NB4 (cell line): ENCODE results near the gene MTRR.
A peak's percentile ranks its signal among the peaks of the same experiment; 100 is the strongest.

ENCODE experiments used
- DNase-seq: peaks from one replicate; pipeline ENCODE4 v3.0.0; 2010; ENCODE audit warnings: low read depth
- H3K4me3 ChIP-seq: one replicate; pipeline ENCODE4 v1.5.1; 2011; ENCODE audit warnings: mild to moderate bottlenecking, low read depth, low read length, moderate library complexity
- MYC ChIP-seq: IDR thresholded peaks from 2 replicates; pipeline ENCODE4 v1.6.1; 2011; ENCODE audit warnings: low read depth, low read length
- POLR2A ChIP-seq: IDR thresholded peaks from 2 replicates; pipeline ENCODE4 v1.6.1; 2011; ENCODE audit warnings: mild to moderate bottlenecking; ENCODE audit not compliant: insufficient read length; ENCODE audit errors: extremely low read depth
- TF ChIP-seq, protein P1 (sequence below): IDR thresholded peaks from one replicate; pipeline ENCODE4 v1.5.1; 2012; ENCODE audit warnings: low read depth, low read length
- TF ChIP-seq, protein P2 (sequence below): IDR thresholded peaks from 2 replicates; pipeline ENCODE4 v1.6.1; 2011; ENCODE audit warnings: low read depth, low read length

The MTRR gene

DNA sequence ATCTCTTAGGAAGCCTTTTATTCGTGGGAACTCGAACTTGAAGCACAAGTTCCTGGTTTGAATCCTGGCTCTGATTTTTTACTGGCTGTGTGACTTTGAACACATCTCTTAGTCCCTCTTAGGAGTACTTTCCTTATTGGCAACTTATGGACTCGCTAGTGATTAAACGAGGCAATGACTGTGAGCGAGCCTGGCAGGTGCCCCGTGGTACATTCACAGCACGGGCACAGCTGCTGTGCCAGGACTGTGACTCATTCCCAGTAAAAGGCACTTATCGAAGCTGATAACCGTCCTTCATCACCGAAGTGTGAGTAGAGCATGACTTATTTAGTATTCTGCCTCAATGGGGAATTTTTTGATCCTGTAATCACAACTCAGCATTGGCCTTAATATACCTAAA lies 40.7 kb upstream of the MTRR start:
- no peak for DNase-seq
- no peak overlapping the region for H3K4me3 ChIP-seq
- TF ChIP-seq, protein P1, sequence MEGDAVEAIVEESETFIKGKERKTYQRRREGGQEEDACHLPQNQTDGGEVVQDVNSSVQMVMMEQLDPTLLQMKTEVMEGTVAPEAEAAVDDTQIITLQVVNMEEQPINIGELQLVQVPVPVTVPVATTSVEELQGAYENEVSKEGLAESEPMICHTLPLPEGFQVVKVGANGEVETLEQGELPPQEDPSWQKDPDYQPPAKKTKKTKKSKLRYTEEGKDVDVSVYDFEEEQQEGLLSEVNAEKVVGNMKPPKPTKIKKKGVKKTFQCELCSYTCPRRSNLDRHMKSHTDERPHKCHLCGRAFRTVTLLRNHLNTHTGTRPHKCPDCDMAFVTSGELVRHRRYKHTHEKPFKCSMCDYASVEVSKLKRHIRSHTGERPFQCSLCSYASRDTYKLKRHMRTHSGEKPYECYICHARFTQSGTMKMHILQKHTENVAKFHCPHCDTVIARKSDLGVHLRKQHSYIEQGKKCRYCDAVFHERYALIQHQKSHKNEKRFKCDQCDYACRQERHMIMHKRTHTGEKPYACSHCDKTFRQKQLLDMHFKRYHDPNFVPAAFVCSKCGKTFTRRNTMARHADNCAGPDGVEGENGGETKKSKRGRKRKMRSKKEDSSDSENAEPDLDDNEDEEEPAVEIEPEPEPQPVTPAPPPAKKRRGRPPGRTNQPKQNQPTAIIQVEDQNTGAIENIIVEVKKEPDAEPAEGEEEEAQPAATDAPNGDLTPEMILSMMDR = no peak

DNA sequence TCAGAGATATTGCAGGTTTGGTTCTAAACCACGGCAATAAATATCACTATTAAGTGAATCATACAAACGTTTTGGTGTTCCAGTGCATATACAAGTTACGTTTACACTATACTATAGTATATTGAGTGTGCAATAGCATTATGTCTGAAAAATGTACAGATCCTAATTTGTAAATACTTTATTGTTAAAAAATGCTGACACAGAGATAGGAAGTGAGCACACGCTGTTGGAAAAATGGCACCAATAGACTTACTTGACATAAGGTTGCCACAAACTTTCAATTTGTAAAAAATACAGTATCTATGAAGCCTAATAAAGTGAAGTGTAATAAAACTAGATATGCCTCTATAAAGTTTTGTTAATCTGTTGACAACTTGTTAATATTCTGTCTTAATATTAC lies 34.0 kb upstream of the MTRR start:
- DNase-seq = no peak
- TF ChIP-seq, protein P1 = no peak
- TF ChIP-seq POLR2A (no peak), MYC (no peak)
- TF ChIP-seq, protein P2, sequence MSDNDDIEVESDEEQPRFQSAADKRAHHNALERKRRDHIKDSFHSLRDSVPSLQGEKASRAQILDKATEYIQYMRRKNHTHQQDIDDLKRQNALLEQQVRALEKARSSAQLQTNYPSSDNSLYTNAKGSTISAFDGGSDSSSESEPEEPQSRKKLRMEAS = no peak

GRCh38 chr5:7837403-7837802 lies 31.5 kb upstream of the MTRR start:
- no peak overlapping the region for H3K4me3 ChIP-seq
- TF ChIP-seq MYC (no peak), POLR2A (no peak)
- TF ChIP-seq, protein P2 = no peak
- TF ChIP-seq, protein P1 = no peak
- no peak for DNase-seq

More for the DNA sequence above, 34.0 kb upstream of the MTRR start:
- H3K4me3 ChIP-seq = no peak overlapping the region

DNA sequence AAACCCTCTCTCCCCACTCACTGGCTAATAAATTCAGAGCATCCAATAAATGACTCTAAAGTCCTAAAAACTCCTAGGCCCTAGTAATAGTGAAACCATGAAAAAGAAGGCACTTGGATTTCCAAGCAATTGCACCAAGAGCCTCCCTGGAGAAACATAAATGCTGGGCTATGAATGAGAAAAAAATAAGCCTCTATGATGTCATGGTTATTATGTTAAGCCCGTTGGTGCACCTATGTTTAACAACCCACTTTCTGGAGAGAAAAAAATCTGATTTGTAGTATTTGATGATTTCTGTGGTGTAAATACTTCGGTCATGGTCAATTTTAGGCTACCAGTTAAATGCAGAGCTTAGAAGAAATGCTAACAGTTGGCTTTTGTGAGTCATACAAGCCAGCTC lies 26.4 kb upstream of the MTRR start:
- TF ChIP-seq, protein P1 = no peak
- TF ChIP-seq MYC (no peak), POLR2A (no peak)
- TF ChIP-seq, protein P2 = no peak
- no peak overlapping the region for H3K4me3 ChIP-seq
- DNase-seq = no peak

- DNase-seq = peak; percentile 43
- H3K4me3 ChIP-seq = no peak overlapping the region
- TF ChIP-seq, protein P1 = no peak
- TF ChIP-seq, protein P2 = no peak
- no peak for TF ChIP-seq MYC
These were observed 24.0 kb upstream of the MTRR start for GRCh38 chr5:7844901-7845300.

DNA sequence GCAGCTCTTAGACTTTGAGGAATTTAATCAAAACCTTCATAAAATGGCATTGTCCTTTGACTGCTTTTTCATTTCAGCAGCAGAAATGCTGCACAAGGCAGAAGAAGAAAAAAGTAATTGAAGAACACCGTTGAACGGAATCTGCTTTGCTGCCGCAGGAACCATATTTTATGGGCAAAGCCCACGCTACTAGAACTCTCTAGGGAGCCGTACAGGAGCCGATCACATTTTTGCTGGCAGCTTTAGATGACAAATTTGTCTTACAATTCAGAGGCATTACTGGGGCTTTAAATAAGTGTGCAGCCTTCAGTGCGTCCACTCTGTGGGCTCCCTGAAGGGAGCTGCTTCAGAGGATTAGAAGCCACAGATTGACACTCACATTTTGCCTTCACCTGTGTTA lies 23.4 kb upstream of the MTRR start:
- TF ChIP-seq POLR2A (no peak), MYC (0 out of 2 replicates have a peak, but pooled peaks have one; percentile 58)
- TF ChIP-seq, protein P2 = no peak; the same call in 1 of the 2 replicates
- TF ChIP-seq, protein P1 = no peak

More for the DNA sequence above, 23.4 kb upstream of the MTRR start:
- peak; percentile 68 for DNase-seq
- H3K4me3 ChIP-seq = no peak overlapping the region
